Stimulated activated CD8-positive, alpha-beta memory T cell treated with anti-CD3 and anti-CD28 coated beads, Interleukin-4, amount 100 ng/mL, for 24 hours (primary cell): Measurements from ENCODE around the gene GRWD1.

Source experiments
- DNase-seq: peaks from one replicate; pipeline ENCODE4 v3.0.0-alpha.2; 2020; ENCODE audit warnings: low read depth

Gene GRWD1

DNA sequence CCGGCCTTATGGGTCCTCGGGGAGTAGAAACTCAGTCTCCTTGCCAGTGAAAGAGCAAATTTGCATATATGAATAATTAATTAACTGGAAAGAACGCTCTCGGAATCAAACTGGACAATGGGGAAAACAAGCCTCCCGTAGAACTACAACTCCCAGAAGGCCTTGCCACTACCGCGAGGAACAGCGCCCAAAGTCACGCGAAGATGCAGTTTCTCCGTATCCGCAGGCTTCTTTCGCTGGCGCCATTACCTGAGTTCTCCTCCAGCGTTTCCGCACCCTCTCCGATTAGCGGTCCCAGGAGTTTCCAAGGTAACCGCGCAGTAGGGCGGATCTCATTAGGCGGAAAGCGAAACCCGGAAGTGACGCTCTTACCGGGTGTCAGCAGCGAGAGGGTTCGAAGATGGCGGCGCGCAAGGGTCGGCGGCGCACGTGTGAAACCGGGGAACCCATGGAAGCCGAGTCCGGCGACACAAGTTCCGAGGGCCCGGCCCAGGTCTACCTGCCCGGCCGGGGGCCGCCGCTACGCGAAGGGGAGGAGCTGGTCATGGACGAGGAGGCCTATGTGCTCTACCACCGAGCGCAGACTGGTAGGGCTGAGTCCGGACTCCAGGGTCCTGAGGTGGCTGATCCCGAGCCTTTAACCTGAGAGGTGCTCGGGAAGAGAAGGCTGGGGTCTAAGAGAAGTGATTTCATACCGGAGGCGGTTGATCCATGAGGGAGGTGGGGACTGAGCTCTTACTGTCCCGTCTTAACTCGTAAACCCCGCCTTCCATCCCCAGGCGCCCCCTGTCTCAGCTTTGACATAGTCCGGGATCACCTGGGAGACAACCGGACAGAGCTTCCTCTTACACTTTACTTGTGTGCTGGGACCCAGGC is at the start of gene GRWD1:
GRWD1 (plus strand) TSS at position 378 of the 876 bp plus-strand sequence; CDS start at position 401, 23 bp downstream.
- peak; percentile 86 for DNase-seq

DNA sequence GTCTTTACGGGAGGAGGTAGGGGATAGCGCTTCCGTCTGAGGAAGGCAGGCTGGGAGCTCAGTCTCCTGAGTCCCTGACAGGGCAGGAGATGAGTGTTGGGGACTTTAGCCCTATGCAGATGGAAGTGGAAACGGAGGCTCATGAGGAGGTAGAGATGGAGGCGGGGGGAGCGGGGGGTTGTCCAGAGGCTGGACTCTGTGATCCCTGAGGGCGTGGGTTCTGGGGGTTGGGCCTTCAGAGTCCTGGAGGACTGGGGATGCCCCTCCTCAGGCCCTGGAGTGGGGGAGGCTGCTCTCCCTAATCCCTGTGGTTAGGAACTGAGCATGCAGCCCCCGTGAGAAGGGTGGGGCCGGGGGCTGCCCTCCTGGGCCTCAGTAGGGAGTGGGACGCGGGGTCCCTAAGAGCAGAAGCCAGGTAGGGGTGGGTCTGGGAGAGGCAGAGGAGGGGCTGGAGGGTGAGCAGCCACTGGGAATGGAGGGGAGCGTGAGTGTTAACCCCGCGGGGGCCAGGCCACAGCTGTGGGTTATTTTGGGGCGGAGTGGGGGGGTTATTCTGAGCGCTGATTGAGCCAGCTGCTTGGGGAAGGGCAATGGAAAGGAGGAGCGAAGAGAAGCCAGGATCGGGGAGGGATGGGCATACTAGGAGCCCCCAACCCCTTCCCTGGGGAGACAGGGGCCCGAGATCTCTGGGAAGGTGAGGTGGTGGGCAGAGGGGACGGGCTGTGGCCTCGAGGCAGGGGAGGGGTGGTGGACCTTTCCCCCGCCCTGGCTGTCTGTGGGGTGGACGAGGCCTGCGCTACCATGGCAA is 49.6 kb upstream of the GRWD1 start:
- DNase-seq = no peak

DNA sequence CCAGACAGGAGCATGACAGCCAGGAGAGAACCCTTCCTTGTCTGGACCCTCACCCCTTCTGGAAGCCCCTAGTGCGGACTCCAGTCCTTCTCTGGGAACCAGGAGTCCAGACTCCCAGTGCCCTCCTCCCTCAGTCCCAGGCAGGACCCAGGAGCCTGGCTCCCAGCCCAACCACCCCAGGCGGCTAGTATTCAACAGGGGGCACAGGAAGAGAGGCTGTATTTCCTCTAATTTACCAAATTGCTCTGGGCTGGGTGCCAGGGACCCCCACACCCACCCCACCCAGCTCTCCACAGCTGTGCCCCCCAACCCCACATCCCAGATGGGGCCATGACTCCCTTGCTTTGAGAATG is 49.0 kb upstream of the GRWD1 start:
- DNase-seq = no peak

DNA sequence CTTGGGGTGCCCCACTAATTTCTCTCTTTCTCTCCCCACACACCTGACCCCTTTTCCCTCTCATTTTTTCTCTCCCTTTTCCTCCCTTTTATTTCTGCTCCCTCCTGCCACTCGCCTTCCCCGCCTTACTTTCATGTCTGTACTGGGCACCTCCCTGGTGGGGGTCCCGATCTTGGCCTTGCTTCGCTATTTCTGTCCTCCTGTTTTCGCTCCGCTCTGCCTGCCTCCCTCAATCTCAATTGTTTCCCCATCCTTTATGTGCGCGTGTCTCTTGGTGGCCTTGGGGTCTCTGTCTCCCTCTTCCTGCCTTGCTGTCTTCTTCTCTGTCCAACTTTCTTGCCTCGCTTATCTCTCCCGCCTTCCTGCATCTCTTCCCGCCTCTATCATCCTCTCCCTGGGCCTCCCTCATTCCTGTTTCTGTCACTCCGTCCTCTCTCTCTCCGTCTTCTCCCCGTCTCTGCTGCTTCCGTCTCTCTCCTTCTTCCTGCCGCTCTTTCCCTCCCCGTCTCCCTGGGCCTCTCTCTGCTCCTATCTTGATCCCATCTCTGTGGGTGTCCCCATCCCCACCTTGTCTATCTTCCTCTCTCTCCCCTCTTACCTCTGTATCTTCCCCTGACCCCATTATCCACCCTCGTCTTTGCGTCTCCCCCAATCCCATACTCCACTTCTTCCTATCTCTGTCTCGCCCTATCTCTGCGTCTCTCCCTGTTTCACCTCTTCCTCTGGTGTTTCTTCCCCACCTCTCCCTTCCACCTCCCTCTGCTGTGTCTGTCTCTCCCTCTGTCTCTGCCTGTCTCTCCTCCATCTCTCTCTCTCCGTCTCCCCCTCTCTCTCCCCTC is 48.3 kb upstream of the GRWD1 start:
- no peak for DNase-seq

DNA sequence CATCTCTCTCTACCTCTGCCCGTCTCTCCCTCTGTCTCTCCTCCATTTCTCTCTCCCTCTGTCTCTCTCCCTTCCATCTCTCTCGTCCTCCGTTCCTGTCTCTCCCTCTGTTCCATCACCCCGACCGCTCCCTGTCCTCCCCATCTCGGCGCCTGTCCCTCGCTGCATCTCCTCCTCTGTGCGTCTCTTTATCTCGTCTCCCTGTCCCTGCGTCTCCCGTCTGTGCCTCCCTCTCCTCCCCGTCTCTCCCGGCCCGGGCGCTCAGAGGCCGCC is 47.7 kb upstream of the GRWD1 start:
- DNase-seq = no peak

DNA sequence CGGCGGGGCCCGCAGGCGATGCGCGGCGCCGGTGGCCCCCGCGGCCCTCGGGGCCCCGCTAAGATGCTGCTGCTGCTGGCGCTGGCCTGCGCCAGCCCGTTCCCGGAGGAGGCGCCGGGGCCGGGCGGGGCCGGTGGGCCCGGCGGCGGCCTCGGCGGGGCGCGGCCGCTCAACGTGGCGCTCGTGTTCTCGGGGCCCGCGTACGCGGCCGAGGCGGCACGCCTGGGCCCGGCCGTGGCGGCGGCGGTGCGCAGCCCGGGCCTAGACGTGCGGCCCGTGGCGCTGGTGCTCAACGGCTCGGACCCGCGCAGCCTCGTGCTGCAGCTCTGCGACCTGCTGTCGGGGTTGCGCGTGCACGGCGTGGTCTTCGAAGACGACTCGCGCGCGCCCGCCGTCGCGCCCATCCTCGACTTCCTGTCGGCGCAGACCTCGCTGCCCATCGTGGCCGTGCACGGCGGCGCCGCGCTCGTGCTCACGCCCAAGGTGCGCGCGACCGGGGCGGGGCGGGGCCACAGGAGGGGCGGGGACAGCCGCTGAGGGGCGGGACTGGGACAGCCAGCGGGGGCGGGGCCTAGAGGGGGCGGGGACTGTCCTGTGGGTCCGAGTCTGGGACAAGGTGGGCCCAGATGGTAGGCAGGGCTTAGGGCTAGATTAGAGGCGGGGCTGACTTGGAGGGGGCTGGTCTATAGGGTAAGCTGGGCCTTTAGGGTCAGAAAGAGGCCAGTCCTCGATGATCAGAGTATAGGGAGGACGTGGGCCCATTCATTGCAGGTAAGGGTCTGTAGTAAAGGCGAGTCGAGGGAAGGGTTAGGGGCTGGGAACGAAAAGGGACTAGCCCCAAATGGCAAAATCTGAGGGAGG is 47.2 kb upstream of the GRWD1 start:
- peak; percentile 71 for DNase-seq

DNA sequence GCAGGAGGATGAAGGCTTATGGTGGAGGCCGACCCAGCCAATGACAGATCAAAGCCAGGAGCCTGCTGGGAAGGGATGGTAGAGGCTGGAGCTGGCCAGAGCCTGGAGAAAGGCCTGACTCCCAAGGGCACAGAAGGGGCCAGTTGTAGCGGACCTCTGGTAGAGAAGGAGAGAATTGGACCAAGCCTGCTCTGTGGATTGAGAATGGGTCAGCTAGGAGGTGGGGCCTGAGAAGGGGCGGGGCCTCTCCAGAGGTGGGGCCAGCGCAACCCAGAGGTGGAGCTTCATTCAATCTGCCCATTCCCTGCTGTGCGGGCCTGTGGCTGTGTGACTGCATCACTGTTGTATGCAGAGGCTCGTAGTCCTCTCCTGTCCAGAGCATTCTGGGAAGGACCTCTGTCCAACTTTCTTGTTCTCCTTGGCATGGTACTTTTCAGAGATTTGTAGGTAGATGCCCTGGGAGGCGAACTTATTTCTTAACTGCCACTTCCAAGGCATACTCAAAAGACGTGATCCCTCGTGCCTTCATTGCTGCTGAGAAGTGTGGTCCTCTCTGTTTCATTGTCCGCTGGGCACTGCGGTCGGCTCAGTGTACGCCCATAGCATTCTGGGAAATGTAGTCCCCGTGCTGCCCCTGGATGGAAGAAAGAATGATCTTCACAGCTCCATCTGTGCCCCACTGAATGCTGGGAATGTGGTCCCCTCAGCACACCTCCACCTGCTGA is 45.6 kb upstream of the GRWD1 start:
- no peak for DNase-seq

DNA sequence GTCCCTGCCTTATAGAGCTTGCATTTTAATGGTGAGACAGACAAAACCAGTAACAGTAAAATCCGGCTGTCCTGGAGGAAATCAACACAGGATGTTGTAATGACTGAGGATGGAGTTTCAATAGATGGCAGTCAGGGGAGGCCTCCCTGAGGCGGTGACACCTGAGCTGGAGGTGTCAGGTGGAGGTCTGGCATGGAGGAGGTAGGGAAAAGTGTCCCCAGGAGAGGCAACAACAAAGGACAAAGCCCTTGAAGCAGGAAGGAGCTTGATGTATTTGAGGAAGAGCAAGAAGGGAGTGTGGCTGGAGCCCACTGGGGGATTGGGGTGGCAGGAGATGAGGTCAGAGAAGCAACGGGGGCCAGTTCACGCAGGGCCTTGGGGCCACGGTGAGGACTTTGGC is 44.5 kb upstream of the GRWD1 start:
- DNase-seq = no peak

DNA sequence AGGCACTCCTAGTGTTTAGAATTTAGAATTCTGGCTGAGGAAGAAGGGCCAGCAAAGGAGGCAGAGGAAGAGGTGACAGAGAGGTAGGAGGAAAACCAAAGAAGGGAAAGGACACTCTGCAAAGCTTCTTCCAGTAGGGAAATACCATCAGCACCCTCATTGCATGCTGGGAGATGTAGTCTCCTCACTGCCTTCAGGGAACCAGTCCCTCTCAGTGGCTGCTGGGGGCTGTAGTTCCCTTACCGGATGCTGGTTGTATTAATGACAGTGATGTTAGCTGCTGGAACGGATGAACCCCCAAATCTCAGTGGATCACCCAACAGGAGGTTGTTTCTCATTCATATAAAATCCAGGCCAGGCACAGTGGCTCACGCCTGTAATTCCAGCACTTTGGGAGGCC is 42.2 kb upstream of the GRWD1 start:
- peak; percentile 29 for DNase-seq

DNA sequence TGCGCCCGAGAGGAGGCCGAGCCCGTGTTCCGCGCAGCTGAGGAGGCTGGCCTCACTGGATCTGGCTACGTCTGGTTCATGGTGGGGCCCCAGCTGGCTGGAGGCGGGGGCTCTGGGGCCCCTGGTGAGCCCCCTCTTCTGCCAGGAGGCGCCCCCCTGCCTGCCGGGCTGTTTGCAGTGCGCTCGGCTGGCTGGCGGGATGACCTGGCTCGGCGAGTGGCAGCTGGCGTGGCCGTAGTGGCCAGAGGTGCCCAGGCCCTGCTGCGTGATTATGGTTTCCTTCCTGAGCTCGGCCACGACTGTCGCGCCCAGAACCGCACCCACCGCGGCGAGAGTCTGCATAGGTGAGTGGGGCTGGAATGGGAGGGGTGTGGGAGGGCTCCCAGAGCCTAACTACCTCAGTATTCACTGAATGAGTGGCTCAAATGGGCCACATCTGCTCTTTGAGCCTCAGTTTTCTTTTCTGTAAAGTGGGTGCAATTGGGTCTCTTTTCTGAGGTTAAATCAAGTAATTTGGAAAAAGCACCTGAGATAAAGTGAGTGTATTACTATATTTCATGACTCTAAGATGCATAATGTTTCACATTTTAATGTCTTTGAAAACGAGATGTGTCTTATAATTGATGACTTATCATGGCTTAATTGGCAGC is 40.6 kb upstream of the GRWD1 start:
- no peak for DNase-seq

DNA sequence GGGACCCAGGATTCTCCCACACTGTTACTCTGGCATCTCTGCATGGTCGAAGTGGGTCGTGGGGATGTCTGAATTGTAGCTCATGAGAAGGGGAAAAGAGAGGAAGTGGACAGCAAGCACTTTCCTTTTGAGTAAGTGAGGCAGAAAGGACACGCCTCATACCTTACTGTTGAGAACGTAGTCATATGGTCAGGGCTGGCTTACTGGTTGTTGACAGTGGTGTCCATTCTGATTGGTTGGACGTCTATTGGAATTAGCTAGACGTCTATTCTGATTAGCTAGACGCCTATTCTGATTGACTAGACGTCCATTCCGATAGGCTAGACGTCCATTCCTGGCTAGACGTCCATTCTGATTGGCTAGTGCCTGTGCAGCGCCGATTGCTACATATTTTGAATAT is 39.9 kb upstream of the GRWD1 start:
- no peak for DNase-seq

DNA sequence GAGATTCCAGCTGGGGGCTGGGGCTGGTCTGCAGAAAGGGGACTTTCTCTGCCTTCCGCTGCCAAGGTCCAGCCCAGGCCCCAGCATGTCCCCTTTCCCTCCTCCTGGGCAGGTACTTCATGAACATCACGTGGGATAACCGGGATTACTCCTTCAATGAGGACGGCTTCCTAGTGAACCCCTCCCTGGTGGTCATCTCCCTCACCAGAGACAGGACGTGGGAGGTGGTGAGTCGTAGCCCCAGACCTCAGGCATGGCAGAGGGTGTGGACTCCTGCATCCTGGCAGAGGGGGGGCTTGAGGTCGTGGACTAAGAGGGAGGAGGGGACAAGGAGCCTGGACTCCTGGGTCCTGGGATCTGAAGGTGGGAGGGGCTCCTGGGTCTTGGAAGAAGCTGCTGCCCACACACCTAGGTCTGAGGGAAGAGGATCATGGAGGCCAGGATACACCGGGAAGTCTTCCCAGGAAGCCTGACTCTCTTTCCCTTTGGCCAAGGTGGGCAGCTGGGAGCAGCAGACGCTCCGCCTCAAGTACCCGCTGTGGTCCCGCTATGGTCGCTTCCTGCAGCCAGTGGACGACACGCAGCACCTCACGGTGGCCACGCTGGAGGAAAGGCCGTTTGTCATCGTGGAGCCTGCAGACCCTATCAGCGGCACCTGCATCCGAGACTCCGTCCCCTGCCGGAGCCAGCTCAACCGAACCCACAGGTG is 31.8 kb upstream of the GRWD1 start:
- no peak for DNase-seq

DNA sequence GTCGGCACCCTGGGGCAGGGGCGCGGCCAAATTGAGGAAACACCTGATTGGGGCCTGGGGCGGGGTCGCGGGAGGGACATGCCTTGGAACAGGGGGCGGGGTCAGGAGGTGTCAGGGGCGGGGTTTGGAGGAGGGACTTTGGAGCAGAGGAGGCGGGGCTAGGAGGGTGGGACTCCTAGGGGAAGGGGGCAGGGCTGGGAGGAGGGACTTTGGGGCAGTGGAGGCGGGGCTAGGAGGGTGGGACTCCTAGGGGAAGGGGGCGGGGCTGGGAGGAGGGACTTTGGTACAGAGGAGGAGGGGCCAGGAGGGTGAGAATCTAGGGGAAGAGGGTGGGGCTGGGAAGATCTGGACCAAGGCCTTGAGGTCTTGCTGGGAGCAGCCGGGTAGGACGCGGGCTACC is 30.4 kb upstream of the GRWD1 start:
- DNase-seq = peak; percentile 52

DNA sequence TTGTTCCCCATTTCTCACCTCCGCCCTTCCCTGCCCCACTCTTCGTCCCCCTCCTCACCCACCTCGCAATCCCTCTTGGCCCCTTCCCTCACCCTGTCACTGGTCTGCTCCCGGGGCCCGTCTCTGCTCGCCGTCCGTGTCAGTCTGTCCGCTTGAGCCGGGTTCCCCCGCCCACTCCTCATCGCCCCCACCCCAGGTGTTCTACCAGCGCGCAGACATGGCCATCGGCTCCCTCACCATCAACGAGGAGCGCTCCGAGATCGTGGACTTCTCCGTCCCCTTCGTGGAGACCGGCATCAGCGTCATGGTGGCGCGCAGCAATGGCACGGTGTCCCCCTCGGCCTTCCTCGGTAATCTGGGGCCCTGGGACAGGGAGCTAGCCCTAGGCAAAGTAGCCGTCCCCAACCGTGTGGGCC is 30.0 kb upstream of the GRWD1 start:
- DNase-seq = no peak

DNA sequence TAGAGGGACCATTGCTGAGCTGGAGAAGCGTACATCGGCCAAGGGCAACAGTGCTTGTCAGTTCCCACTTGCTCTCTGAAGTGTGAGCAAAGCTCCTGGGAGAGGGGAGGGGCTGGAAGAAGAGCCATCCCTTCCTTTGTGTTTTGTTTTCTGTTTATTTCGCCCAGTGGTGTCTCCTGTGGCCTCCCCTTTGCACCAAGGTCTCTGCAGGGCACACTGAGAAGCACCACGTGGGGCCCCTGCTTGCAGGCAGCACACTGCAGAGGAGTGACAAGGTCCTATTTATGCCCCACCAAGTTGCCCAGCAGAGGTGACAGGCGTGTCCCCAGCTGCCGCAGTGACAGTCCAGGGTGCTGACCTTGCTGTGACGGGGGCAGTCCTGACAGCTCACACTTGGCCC is 28.4 kb upstream of the GRWD1 start:
- no peak for DNase-seq

DNA sequence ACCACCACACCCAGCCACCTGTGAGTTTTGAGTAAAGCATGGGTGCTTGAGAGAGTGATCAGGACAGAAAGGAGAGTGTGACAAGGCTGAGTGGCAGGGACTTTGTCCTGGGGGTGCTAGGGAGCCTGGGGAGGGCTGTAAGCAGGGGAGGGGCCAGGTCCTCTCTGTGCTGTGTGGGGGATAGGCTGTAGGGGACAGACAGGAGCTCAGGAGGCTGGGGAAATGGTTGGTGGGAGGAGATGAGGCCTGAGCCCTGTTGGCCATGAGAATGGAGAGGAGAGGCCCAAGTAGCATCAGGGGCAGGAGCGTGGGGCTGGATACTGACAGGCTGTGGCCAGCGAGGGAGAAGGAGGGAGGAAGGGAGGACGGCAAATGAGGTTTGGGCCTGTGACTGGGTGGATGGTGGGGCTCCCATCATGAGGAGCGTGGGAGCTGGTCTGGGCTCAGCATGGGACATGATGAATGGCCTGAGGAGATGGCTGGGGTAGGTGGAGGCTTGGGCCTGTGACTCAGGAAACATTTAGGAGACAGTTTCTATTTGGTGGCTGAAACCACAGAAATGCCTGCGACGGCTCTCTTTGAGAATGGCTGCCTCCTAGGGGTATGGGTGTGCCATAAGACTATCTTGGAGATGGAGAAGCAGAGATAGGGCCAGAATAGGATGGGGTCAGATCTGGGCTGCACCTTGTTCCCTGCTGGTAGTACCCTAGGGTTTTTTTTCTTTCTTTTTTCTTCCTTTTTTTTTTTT is 27.3 kb upstream of the GRWD1 start:
- no peak for DNase-seq

DNA sequence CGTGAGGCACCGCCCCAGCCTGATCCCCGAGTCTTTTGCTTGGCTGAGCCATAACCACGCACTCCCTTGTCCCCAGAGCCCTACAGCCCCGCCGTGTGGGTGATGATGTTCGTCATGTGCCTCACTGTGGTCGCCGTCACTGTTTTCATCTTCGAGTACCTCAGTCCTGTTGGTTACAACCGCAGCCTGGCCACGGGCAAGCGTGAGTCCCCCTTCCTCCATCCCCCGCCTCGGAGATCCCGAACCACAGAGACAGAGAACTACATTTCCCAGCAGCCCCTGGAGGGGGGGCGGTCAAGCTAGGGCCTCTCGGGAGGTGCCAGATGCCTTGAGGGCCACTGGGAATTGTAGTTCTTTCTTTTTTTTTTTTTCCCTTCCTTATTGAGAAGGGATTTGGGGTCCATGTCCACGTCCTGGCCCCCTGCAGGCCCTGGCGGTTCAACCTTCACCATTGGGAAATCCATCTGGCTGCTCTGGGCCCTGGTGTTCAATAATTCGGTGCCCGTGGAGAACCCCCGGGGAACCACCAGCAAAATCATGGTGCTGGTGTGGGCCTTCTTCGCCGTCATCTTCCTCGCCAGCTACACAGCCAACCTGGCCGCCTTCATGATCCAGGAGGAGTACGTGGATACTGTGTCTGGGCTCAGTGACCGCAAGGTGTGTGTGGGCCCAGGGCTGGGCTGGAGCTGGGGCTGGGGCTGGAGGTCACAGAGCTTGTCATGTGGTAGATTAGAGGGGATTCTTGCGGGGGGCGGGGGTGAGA is 26.4 kb upstream of the GRWD1 start:
- DNase-seq = peak; percentile 70

DNA sequence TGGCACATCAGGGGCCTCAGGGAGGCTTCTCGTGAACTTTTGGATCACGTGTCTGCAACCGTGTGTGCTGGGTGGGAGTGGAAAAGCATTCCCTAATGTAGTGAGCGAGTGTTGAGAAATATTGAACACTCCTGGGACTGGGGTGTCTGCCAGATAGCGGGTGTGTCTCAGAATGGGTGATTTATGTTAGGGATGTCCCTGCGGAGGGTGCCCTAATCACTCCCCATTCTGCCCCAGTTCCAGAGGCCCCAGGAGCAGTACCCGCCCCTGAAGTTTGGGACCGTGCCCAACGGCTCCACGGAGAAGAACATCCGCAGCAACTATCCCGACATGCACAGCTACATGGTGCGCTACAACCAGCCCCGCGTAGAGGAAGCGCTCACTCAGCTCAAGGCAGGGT is 24.2 kb upstream of the GRWD1 start:
- no peak for DNase-seq
